GM15510 (cell line): ENCODE data around the gene ZNF880.

Experiments used
- POLR2A ChIP-seq: IDR thresholded peaks from 3 replicates; pipeline ENCODE4 v1.6.1; 2011; ENCODE audit warnings: borderline replicate concordance; ENCODE audit not compliant: insufficient read length; ENCODE audit errors: extremely low read depth

Gene ZNF880

GRCh38 chr19:52415711-52416110, 46.0 kb downstream of the ZNF880 start:
- no peak for TF ChIP-seq POLR2A

- TF ChIP-seq POLR2A = no peak
Observed at GRCh38 chr19:52428937-52429336, 59.2 kb downstream of the ZNF880 start, which contains the start of gene ZNF534. Gene ZNF534, plus strand, starts transcription at chr19:52429148. Its CDS starts 2,327 bp downstream, at chr19:52431475.
